IPS DF 19.7 (cell line): ENCODE measurements around the gene LRIT2.

Source experiments
- DNase-seq: peaks from one replicate; pipeline ENCODE4 v3.0.0-alpha.2; 2013; ENCODE audit warnings: low read depth, low spot score

LRIT2 gene

DNA sequence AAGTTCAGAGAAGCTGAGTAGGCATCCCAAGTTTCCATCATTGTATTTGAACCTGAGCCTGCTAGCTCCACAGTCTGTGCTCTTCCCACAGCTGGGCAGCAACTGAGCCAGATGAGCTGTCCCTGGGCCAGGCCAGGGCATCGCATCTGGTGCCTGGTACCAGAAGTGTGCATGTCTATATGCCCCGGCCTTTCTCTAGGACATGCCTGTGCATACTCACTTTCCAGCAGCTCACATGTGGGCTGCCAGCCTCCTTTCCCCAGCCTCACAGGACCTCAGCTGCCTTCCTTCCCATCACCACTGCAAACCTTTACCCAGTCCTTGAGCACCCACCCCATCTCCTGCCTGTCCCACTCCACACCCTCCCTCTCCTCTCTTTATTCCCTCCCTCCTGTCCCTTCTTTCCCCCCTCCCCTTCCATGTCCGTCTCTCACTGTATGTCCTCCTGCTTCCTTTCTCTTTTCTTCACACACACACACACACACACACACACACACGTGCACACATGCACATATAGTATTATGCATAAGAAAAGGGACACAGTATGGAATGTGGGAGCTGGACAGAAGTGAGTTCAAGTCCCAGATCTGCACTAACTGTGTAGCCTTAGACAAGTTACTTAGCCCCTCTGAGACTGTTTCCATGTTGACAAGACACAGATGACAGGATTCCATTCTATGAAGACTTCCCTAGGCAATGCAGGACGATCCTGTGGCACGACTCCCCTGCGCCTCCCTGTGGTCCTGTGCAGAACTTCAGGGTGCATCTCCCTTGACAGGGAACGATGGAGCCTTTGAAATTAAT, 20.1 kb downstream of the LRIT2 start:
- DNase-seq: no peak

DNA sequence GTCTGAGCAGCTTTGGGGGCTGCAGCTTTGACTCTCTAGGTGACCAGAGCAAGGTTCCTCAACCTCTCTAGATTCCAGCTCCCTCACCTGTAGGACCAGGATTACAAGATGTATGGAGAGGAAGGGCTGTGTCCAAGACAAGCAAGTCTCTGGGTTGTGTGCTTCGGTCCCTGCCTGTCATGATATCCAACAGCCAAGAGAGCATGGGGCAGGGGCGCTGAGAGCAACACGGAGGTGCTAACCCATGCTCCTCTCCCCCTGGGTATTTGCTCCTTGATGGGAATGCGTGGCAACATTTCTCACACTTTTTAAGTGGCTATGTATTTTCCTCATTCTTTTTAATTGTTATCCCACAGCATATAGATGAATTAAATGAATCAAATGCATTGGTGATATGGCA, 20.7 kb downstream of the LRIT2 start:
- DNase-seq: no peak

DNA sequence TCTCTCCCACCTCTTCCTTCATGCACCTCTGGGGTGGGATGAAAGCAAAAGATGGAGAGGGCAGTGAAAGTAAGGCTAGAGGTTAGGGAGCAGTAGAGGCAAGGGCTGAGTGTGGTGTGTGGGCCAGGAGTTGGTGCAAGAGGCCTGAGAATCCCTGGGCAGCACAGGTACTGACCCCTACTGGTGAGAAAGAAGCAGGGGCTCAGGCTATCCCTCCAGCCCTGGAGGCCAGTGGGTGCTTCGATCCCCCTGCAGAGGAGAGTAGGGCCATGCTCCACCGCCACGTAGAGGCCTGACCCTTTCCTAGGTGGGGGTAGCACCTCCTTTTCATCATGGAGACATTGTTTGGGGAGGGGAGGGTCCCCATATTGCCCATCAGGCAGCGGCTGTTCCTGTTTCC, 21.2 kb downstream of the LRIT2 start:
- DNase-seq: no peak

DNA sequence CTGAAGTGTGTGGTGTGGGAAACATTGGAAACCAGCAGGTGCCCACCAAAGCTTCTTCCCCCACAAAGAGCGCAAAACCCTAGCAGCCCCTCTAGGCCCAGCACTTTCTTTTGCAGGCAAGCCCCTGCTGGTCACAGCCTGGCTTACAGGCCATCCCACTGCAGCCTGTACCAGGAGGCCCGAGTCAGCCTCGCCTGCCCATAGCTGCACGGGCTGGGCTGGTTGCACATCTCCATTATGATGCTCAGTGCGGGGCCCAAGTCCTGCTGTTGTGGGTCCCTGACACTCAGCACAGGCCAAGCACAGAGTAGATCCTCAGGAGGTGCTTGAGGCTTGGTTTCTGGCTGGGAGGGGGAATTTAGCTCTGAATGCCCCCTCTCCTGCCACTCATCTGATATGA, 23.0 kb downstream of the LRIT2 start:
- DNase-seq: no peak

DNA sequence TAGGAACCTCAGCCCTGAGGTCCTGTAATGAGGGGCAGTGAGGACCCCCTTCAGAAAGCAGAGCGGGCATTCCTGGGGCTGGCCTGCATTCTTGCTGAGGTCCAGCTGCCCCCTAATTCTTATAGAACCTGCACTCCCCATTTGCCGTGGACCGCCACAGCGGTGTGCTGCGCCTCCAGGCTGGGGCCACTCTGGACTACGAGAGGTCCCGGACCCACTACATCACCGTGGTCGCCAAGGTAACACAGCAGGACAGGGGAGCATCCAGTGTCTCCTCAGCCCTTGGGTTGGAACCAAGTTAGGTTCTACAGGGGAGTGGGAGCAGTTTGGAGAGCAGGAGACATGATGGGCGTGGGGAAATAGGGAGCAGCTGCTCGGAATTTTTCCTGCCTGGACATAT, 23.7 kb downstream of the LRIT2 start:
- no peak for DNase-seq

DNA sequence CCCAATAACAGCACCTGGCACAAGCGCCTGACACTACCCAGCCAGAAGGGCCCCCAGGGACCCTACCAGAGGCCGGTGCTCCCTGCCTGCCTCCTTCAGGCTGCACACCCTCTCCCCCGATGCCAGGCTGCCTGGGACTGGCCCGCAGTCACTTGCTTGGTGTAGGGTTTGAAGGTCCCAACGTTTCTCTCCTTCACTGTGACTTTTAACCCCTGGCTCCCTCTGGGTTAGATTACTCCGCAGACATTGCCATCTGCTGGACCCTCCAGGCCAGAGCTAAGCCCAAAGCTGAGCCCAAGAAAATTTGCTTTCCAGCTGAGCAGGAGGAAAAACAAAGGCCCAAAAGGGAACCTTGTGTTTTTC, 24.1 kb downstream of the LRIT2 start:
- no peak for DNase-seq

DNA sequence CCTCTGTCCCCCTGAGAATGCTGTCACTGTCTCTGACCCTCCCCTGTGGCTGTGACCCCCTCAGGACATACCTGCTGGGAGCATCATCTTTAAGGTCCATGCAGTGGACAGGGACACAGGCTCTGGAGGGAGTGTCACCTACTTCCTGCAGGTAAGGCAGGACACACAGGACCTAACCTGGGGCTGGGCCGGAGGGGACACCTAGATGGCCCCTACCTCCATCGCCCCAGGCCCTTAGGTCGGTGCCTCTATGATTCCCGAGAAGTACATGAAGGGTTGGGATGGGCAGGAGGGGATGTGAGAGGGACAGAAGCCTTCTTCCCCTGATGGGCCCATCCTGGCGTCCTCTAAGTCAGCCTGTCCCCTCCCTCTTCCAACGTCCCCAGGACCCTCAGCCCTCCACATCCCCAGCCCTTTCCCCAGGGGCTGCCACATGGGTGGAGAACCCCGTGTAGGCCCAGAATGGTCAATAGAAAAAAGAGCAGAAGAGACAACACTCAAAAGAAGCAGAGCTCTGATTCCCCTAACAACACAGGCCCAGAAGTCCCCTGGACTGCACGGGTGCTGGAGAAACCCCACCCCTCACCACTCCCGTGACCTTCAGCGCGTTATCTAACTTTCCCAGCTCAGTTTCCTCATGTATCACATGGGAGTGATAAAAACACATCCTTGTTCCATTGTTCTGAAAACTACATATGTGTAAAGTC, 24.7 kb downstream of the LRIT2 start:
- no peak for DNase-seq

DNA sequence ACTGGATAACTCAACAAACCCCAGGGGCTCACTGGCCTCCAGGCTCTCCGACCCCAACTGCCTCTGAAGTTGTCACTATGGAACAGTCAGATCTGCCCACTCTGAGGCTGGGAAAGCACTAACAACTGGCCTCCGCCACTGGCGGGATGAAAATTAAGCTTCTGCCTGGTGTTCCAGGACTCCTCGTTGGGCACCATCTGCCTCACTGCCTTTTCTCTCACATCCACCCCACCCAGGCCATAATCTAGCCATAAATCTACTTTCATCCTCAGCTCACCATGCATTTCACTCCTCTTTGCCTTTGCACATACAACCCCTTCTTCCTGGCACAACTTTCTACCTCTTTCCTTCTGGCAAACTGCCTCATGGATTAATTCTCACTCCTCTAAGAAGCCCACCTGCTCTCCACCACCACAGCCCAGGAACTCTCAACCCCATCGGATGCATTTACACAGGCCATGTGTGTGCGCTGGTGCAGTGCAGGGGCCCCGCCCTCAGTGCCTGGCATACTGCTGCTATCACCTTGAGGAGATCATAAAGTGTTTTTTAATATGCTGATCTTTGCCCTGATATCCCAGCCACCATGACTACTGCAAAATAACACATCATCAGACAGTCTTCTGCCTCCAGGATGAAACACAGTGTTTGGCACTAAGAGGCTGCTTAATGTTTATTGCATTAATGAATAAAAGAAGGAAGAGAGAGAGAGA, 27.0 kb downstream of the LRIT2 start:
- DNase-seq: no peak

DNA sequence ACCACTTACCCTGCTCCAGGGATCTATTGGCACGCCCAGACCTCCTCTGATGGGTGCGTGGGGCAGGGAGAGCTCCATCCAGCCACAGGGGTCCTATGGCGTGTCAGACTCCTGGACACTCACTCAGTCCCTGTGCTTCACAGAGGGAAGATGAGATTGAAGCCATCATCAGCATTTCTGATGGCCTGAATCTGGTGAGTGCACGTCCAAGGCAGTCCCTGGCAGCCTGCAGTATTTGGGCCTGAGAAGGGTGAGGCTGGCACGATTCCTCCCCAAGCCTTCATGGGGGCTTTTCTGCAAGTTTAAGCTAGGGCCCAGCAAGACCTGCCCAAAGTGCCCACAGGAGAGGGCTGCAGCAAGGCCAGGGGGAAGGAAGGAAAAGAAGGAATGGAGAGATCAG, 27.7 kb downstream of the LRIT2 start:
- DNase-seq: no peak

DNA sequence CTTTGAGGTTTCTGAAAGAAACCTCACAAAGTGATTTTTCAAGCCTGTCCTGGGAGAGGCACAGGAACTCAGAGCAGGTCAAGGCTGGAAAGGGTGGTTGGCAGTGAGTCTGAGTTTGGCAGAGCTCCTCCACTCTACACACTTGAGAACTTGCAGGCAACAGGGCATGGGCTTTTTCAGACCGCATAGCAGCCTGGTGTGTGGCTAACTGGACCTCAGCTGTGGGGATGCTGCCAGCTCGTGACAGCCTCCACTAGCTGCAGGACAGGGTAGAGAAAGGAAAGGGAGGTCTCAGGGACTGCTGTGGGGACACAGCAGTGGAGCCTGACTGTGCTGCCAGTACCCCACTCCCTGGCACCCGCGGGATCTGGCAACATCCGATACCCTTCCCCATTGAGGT, 28.4 kb downstream of the LRIT2 start:
- DNase-seq: no peak

DNA sequence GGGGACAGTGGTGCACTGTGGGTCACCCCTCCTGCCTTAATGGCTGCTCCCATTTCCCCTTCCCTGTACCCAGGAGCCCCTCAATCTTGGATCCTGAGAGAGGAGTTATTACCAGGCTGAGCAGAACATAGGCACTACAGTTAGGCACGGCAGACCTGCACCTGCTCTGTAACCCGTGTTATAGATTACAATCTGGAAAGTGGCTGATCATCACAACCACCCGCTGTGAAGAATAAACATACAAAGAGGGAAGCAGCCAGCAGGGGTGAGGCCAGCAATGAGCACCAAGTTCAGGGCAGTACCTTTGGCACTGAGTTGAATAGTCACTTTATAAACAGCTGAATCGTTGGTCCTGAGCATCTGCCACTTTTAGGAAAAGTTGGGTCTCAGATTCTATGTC, 29.3 kb downstream of the LRIT2 start:
- no peak for DNase-seq

DNA sequence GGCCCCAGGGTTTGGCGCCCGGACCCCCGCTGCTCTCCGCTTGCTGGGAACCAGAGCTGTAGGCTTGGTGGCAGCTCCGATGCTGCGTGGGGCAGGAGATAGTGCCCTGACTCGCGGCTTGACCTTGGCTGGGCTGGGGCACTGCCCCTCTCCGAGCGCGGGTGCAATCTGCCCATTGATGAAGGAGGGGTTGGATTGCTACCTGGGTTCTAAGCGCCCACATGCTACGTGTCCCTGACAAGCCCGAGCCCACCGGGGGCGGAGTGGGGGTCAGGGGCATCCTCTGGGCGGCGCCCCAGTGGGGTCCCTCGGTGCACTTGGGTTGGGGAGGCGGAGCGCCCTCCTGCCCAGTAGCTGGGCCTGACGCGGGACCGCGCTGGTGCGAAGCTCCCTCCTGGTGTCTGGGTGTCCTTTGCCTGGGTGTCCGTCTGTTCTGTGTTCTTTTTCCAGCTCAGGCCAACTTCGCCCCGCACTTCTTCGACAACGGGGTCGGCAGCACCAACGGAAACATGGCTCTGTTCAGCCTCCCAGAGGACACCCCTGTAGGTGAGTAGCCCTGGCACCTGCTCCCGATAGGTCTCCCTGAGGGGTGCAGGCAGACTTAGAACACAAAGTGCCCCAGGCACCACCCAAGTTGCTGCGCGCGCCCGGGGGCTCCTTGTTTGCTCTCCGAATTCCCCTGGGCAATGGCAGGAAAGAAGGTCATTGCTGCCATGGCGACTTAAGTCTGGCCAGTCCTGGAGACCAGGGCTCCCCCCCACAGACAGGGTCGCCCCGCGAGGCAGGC, 30.1 kb downstream of the LRIT2 start:
- no peak for DNase-seq

DNA sequence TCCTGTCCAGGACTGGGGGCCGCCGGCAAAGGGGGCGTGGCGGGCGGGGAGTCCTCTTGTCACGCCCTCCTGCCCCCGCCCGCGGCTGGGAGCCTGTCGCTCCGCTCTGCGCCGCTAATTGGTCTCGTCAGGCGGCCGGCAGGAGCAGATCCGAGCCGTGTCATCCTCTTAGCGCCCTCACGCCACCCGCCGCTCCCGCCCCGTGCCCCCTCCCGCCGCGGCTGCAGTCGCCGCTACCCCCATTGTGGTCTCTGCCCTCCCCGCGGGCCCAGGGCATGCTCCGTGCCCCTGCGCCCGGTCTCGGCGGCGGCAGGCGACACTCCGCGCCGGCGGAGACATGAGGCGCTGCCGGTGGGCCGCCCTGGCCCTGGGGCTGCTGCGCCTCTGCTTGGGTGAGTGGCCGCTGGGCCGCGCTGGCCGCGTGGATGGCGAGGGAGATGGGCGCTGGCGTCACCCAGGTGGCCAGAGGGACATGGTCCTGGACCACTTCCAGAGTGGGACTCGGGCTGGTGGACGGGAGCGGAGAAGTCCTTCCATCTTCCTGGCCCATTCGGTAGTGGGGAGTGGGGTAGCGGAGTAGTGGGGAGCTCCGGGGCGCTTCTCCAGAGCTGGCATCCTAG, 30.8 kb downstream of the LRIT2 start, which contains the start of gene CDHR1:
Gene CDHR1, plus strand, starts transcription at position 114 of the 620 bp plus-strand sequence. Its CDS starts 224 bp downstream, at position 338.
- no peak for DNase-seq

DNA sequence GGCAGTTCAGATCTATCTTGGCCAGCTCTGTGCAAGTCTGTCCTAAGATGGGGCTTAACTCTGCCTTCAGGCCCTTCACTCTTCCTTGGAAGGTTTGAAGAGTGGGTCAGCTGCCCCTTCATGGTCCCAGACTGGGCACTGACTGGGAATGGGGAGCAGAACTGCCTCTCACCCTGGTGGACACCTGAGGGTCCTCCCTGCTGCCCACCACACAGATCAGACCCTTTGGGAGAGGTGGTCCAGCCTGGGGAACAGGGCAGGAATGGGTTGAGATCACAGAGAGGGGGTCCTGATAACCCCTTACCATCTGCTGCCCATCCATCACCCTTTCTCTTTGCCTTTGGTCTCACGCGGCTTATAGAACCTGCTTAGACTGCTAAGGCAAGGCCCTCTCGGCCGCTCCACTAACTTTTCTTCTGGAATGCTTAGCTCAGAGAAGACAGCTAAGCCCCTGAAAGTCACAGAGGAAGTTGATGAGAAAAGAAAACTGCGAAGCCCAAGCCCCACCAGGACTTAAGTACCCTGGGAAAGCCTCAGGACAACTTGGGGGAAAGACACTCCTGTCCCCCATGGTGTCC, 31.4 kb downstream of the LRIT2 start:
- DNase-seq: no peak

DNA sequence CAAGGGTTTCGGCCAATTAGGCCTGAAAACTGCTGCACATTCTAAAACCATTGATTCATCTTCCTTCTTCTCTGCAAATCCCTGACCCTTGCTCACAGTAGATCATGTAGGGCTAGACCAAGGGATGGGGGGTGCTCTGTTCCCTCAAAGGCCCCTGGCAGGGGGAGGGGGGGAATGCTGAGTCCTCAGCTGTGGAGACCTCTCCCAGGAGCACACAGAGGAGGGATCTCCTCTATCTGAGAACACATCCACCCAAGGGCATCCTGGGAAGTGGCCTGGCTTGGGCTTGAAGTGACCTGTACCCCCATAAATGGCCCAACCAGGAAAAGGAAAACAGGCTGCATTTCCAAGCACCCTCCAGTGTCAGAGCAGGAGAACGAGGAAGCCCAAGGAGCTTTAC, 32.0 kb downstream of the LRIT2 start:
- DNase-seq: no peak

DNA sequence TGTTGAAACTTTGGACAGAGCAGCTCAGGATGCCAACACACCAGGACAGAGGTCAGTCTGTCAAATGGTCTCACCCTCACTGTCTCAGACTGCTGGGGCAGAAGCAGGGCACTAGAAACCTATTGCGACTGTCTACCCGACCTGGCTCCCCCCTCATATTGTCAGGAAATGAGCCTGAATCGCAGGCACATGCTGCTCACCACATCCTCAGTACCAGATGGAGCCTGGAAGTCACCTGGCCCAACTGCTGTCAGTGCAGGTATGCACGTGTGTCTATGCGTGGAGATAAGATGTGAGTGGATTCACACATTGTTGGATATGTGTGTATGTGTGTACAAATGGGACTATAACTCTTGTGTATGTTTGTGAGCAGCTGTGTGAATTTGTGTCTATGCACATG, 34.2 kb downstream of the LRIT2 start:
- no peak for DNase-seq

DNA sequence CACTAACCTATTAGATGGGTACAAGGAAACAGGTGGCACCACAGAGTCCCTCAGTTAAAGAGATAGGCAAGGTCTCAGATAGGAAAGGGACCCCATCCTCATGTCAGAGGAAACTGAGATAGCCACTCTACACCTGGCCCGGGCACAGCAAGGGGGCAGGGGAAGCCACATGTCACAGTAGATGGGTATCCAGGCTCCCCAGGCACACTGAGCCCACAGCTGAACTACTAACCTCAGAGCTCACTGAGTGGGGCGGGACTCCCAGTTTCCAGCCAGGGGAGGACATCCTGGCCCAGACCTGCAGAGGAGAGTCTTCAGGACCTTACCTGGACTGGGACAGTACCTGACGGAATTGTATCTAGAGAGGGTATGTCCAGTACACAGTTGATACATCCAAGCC, 34.7 kb downstream of the LRIT2 start:
- no peak for DNase-seq

DNA sequence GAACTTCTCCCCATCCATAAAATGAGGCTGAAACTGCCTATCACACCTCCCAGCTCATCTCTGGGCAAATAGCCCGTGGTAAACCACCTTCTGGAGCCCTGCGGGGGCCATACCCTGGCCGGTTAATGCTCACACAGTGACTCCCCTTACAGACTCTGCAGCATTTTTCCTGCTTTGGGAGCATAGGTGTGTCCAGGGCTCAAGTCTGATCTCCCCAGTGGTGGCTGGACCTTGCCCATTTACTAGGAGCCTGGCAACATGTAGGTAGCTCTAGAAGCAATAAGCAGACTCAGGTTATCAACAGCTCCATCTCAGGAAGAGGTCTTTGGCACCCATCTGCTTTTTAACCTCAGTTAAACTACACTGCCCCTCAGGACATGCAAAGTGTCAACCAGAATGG, 36.5 kb downstream of the LRIT2 start:
- no peak for DNase-seq

DNA sequence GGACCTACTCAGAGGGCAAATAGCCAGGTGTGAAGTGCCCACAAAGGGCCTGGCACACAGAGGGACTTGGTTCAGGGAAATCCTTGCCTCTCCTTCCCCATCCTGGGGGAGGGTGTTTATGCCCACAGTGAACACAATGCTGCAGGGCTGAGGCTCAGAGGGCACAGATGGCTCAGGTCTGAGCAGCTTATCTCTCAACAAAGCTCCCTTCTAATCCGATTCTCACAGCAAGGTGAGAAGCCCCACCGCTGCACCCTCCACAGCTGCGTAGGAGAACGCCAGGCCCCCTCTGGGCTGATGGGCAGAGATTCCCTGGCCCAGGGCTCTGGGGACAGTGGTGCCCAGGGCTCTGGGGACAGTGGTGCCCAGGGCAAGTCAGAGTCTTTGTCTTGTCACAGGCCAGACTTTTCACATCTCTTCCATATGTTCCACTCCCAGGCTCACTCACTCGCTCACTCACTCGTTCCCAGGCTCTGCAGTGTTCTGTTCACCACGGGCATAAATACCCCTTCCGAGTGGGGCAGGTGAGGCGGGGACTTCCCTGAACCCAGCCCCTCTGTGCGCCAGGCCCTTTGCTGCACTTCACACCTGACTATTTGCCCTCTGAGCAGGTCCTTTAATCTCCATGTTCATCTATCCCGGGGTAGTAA, 39.7 kb downstream of the LRIT2 start:
- no peak for DNase-seq

DNA sequence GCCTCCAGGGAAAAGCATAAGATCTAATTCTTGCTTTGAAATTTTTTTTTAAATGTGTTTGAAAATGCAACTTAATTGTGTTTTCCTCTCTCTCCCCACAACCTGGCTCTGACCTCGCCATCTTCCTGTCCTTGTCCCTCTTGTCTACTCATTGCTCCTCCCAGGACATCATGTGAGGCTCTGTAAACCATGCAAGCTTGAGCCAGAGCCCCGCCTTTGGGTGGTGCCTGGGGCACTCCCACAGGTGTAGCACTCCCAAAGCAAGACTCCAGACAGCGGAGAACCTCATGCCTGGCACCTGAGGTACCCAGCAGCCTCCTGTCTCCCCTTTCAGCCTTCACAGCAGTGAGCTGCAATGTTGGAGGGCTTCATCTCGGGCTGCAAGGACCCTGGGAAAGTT, 40.8 kb downstream of the LRIT2 start:
- DNase-seq: no peak

DNA sequence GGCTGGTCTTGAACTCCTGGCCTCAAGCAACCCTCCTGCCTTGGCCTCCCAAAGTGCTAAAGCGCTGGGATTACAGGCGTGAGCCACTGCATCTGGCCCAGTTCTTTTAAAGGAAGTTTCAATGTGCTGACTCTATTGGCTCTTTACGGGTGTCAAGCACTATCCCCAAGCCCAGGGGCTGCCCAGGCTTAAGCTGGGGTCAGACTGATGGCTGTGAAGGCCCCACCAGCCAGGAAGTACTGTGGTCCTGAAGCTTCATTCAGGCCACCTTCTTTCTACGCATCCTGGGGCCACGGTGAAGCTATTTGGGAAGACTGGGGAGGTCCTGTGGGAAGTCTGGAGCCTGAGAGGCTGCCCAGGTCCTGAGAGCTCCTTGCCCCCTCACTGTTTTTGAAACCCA, 43.7 kb downstream of the LRIT2 start:
- DNase-seq: no peak
